ENCODE measurements around the gene DPP10. TPM values are rescaled to one million over a fixed set of nuclear protein-coding genes. Genes with fewer than 3 reads are reported as not detected.

Gene DPP10
- total RNA-seq, 2 donors from 2014 or later = 3.1 to 11.2 TPM

DNA sequence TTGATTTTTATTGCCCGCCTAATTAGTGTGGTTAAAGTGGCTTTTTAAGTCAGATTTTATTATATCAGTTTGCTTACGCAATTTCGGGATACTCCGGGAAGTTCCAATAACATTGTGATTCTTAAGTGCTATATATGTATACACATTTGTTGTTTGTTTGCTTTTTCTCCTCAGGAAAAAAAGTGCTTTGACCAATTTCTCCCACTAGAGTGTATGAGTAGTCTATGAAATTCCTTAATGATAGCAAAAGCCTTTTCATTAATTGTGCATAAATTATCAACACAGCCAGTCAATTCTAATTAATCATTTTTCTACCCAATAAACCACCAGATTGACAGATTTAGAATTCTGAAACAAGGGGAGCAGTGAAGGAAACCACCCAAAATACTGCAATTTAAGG, 172.2 kb downstream of the DPP10 start:
- no peaks in the 10 kb centered on the region for H3K9me3 ChIP-seq
- ATAC-seq (no peak), DNase-seq (no peak)
- intact Hi-C loops (cut with DNase I) = no loop called here
- H3K27ac ChIP-seq = no peak overlapping the region
- no peak overlapping the region for H3K4me3 ChIP-seq
- TF ChIP-seq, protein P1, sequence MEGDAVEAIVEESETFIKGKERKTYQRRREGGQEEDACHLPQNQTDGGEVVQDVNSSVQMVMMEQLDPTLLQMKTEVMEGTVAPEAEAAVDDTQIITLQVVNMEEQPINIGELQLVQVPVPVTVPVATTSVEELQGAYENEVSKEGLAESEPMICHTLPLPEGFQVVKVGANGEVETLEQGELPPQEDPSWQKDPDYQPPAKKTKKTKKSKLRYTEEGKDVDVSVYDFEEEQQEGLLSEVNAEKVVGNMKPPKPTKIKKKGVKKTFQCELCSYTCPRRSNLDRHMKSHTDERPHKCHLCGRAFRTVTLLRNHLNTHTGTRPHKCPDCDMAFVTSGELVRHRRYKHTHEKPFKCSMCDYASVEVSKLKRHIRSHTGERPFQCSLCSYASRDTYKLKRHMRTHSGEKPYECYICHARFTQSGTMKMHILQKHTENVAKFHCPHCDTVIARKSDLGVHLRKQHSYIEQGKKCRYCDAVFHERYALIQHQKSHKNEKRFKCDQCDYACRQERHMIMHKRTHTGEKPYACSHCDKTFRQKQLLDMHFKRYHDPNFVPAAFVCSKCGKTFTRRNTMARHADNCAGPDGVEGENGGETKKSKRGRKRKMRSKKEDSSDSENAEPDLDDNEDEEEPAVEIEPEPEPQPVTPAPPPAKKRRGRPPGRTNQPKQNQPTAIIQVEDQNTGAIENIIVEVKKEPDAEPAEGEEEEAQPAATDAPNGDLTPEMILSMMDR (IDR thresholded peaks at IDR 0.05) = no peak
- TF ChIP-seq POLR2A (IDR thresholded peaks at IDR 0.05) = no peak
- no peaks in the 10 kb centered on the region for H3K4me1 ChIP-seq
- 58 to 65% methylated on average over 4 of the region's 4 CpGs for WGBS, 2 donors
- peaks cover 0 to 6% of the 10 kb centered on the region in 2 donors for H3K27me3 ChIP-seq
- H3K36me3 ChIP-seq (replicated peaks in 1 of 2; ENCODE audit: insufficient read depth in 1 of 2, low read depth in 2 of 2) = no peaks in the 10 kb centered on the region

DNA sequence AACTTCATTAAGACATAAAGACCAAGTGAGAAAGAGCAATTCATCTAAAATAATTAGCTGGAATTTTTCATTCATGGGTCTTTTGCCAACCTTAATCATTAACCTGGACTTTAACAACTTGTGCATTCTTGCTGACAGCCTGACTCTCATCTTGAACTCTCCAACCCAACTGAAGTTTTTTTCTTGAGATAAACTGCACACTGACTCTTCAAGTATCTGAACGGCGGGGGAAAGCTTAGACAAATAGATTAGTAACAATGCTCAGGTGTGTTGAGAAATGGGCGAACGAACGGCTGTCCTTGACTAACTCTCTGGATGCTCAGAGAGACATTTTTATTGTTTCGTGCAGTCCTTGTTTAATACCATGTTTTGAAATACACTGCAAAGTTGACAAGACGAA, 186.0 kb downstream of the DPP10 start:
- Histone ChIP-seq H3K36me3 (replicated peaks in 1 of 2; ENCODE audit: insufficient read depth in 1 of 2, low read depth in 2 of 2) (no peaks in the 10 kb centered on the region), H3K27me3 (no peaks in the 10 kb centered on the region), H3K27ac (no peak overlapping the region), H3K4me1 (no peaks in the 10 kb centered on the region), H3K9me3 (no peaks in the 10 kb centered on the region), H3K4me3 (no peak overlapping the region)
- DNase-seq (no peak), ATAC-seq (no peak)
- TF ChIP-seq POLR2A (IDR thresholded peaks at IDR 0.05) = no peak
- TF ChIP-seq, protein P1 (IDR thresholded peaks at IDR 0.05) = no peak
- 19% methylated on average over 7 of the region's 7 CpGs for WGBS, 2 donors
- intact Hi-C loops (cut with DNase I) = no loop called here

DNA sequence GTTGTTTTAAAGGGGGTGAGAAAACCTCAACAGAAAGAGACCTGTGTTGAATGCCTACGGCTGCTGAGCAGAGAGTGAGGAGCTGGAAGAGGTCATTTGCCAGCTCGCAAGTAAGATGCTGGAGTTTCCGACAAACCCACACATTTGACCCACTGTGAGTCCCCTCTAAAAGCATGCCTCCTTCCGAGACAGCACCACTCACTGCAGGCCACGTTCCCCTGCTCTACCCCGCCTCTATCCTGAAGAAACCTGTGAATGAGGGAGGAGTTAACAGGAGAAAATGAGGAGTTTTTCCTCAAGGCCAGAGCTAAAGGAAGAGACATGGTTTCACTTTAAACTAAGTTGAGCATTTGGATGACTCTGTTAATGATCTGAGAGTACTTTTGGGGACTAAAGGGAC, 188.7 kb downstream of the DPP10 start:
- WGBS, 2 donors = 55 to 63% methylated on average over 6 of the region's 6 CpGs
- Histone ChIP-seq H3K36me3 (replicated peaks in 1 of 2; ENCODE audit: insufficient read depth in 1 of 2, low read depth in 2 of 2) (no peaks in the 10 kb centered on the region), H3K9me3 (no peaks in the 10 kb centered on the region), H3K27ac (no peak overlapping the region), H3K4me1 (no peaks in the 10 kb centered on the region), H3K4me3 (no peak overlapping the region), H3K27me3 (no peaks in the 10 kb centered on the region)
- ATAC-seq (no peak), DNase-seq (no peak)
- intact Hi-C loops (cut with DNase I) = no loop called here
- TF ChIP-seq, protein P1 (IDR thresholded peaks at IDR 0.05) = no peak
- TF ChIP-seq POLR2A (IDR thresholded peaks at IDR 0.05) = no peak

DNA sequence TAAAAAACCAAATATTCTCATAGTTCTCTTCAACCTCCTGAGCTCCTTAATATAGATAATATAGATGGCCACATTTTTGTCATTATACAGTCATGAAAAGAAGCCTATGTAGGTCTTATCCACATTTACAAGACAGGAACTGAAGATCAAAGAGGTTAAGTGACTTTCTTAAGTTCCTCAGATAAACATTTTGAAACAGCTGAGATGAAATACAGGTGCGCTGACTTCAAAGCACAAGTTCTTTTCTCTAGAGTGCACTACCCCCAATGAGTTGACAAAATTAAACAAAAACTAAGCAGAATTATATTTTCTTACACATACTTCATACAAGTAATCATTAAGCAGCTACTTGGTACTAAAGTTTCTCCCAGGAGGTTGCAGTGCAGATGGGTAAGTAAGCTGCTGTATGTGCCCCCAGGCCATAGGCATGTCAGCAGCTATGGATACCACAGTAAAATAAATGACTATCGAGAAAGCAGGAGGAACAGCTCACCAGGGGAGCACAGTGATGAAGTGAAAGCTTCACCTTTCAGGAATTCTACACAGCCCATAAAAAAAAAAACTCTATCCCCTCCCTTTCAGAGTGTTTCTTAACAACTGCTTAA, 199.8 kb downstream of the DPP10 start:
- WGBS, 2 donors = 36 to 46% methylated on average over 2 of the region's 2 CpGs
- TF ChIP-seq, protein P1 (IDR thresholded peaks at IDR 0.05) = no peak
- TF ChIP-seq POLR2A (IDR thresholded peaks at IDR 0.05) = no peak
- H3K4me1 ChIP-seq = no peaks in the 10 kb centered on the region
- ATAC-seq = no peak
- no peaks in the 10 kb centered on the region for H3K9me3 ChIP-seq
- no peaks in the 10 kb centered on the region for H3K27me3 ChIP-seq
- H3K27ac ChIP-seq = no peak overlapping the region
- H3K4me3 ChIP-seq = no peak overlapping the region
- no peaks in the 10 kb centered on the region for H3K36me3 ChIP-seq (replicated peaks in 1 of 2; ENCODE audit: insufficient read depth in 1 of 2, low read depth in 2 of 2)
- intact Hi-C loops (cut with DNase I) = no loop called here
- no peak for DNase-seq

DNA sequence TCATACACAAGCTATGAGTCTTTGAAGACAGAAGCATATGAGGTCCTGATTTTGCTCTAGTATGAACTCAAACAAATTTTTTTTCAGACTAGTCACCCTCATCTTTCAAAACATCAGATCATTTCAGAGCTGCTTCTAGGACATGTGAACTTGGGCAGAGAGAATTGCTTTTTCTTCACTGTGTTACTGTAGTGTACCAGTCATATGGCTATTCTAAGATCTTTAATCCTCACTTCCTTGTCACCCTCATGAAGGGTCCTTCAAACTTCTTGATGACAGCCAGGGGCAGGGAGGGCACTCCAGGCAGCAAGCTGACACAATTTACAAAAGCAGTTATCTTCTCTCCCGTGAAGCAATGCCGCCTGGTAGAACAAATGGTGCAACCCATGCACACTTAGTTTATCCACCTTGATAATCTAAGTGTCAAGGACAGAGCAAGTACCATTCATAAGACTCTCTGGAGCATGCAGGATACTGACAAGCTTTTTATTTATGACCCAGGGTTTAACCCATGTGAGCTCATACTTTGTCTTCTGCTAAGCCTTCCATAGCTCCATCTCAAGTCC, 200.6 kb downstream of the DPP10 start:
- ATAC-seq (no peak), DNase-seq (no peak)
- Histone ChIP-seq H3K27me3 (no peaks in the 10 kb centered on the region), H3K4me1 (no peaks in the 10 kb centered on the region), H3K9me3 (no peaks in the 10 kb centered on the region), H3K27ac (no peak overlapping the region), H3K4me3 (no peak overlapping the region), H3K36me3 (replicated peaks in 1 of 2; ENCODE audit: insufficient read depth in 1 of 2, low read depth in 2 of 2) (no peaks in the 10 kb centered on the region)
- TF ChIP-seq, protein P1 (IDR thresholded peaks at IDR 0.05) = no peak
- TF ChIP-seq POLR2A (IDR thresholded peaks at IDR 0.05) = no peak
- 15 to 30% methylated on average over 2 of the region's 2 CpGs for WGBS, 2 donors
- intact Hi-C loops (cut with DNase I) = no loop called here

Measured in body of pancreas (tissue), 4 donors.